Astrocyte of the cerebellum (primary cell): ENCODE data around the gene NANOS1.

ENCODE experiments used
- DNase-seq: peaks from one replicate; pipeline ENCODE4 v3.0.0-alpha.2; 2011; ENCODE audit warnings: low read depth
- H3K4me3 ChIP-seq: 2 replicates; pipeline ENCODE4 v1.5.1; 2011; ENCODE audit warnings: mild to moderate bottlenecking, low read depth, low read length, moderate library complexity
- CTCF ChIP-seq: IDR thresholded peaks from 2 replicates; pipeline ENCODE4 v1.5.1; 2012; ENCODE audit warnings: low read length, low read depth, moderate library complexity, mild to moderate bottlenecking; ENCODE audit errors: missing control alignments
- in situ Hi-C: cut with HindIII; loops from 2 replicates; pipeline ENCODE4 v1.10.0; 2017; ENCODE audit warnings: low sequenced_read_pairs

The NANOS1 gene

GRCh38 chr10:119039161-119039560, 9.6 kb downstream of the NANOS1 start:
- no peak overlapping the region for H3K4me3 ChIP-seq
- in situ Hi-C loops: no loop called here
- DNase-seq: no peak
- no peak for TF ChIP-seq CTCF

- TF ChIP-seq CTCF: no peak
- in situ Hi-C loops: no loop called here
- DNase-seq: no peak
- H3K4me3 ChIP-seq: no peak overlapping the region
Observed at GRCh38 chr10:119041326-119041725, 11.8 kb downstream of the NANOS1 start.

- no peak for DNase-seq
- in situ Hi-C loops: no loop called here
- TF ChIP-seq CTCF: no peak
- no peak overlapping the region for H3K4me3 ChIP-seq
Observed at GRCh38 chr10:119042169-119042568, 12.7 kb downstream of the NANOS1 start.

GRCh38 chr10:119045561-119045960, 16.0 kb downstream of the NANOS1 start:
- DNase-seq: no peak
- in situ Hi-C loops: no loop called here
- H3K4me3 ChIP-seq: no peak overlapping the region
- no peak for TF ChIP-seq CTCF

GRCh38 chr10:119049361-119049760, 19.8 kb downstream of the NANOS1 start:
- no peak for DNase-seq

DNA sequence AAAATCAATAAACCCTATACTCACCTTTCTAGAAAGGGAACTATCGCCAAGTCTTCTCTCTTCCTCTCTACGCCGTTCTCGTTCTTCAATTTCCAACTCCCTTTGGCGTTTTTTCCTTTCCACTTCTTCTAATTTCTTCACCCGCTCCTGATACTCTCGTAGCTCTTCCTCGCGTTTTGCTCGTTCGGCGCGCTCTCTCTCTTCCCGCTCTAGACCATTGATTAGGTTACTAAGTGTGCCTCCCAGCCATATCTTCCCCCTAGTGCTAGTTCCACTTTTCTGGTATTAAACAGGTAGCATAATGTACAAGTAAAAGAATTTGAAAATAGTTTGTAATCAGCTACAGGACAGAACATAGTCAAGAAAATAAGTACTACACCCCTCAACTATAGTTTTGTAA, 20.3 kb downstream of the NANOS1 start:
- TF ChIP-seq CTCF: no peak

More at GRCh38 chr10:119049361-119049760, 19.8 kb downstream of the NANOS1 start:
- no peak overlapping the region for H3K4me3 ChIP-seq
- in situ Hi-C loops: no loop called here
- no peak for TF ChIP-seq CTCF

GRCh38 chr10:119051775-119052174, 22.3 kb downstream of the NANOS1 start:
- no peak for DNase-seq
- TF ChIP-seq CTCF: no peak
- in situ Hi-C loops: no loop called here
- H3K4me3 ChIP-seq: no peak overlapping the region

More for the DNA sequence above, 20.3 kb downstream of the NANOS1 start:
- DNase-seq: no peak
- in situ Hi-C loops: no loop called here
- no peak overlapping the region for H3K4me3 ChIP-seq
